ENCODE data around the gene NEO1.

NEO1 gene

GRCh38 chr15:73352082-73352481, 299.8 kb downstream of the NEO1 start:
- TF ChIP-seq REST (IDR thresholded peaks at IDR 0.05; ENCODE audit: insufficient read depth in 1 of 2, low read depth in 2 of 2, low read length in 2 of 2): no peak
- TF ChIP-seq FOXP2 (optimal IDR thresholded peaks at IDR 0.05; ENCODE audit: borderline replicate concordance, extremely low read depth, extremely low read length, insufficient read depth): no peak
- TF ChIP-seq POLR2AphosphoS5 (IDR thresholded peaks at IDR 0.05; ENCODE audit: low read depth, low read length): no peak
- no peak for TF ChIP-seq TAF1 (IDR thresholded peaks at IDR 0.05; ENCODE audit: borderline replicate concordance, insufficient read depth, low read length)
- no peak for TF ChIP-seq SIN3A (IDR thresholded peaks at IDR 0.05; ENCODE audit: borderline replicate concordance, insufficient read depth, low read length)

- TF ChIP-seq REST (IDR thresholded peaks at IDR 0.05; ENCODE audit: insufficient read depth in 1 of 2, low read depth in 2 of 2, low read length in 2 of 2): no peak
- TF ChIP-seq POLR2AphosphoS5 (IDR thresholded peaks at IDR 0.05; ENCODE audit: low read depth, low read length): no peak
- no peak for TF ChIP-seq TAF1 (IDR thresholded peaks at IDR 0.05; ENCODE audit: borderline replicate concordance, insufficient read depth, low read length)
Measured at GRCh38 chr15:73353734-73354133, 301.5 kb downstream of the NEO1 start.

GRCh38 chr15:73354241-73354640, 302.0 kb downstream of the NEO1 start:
- TF ChIP-seq FOXP2 (optimal IDR thresholded peaks at IDR 0.05; ENCODE audit: borderline replicate concordance, extremely low read depth, extremely low read length, insufficient read depth): no peak
- TF ChIP-seq TAF1 (IDR thresholded peaks at IDR 0.05; ENCODE audit: borderline replicate concordance, insufficient read depth, low read length): no peak
- no peak for TF ChIP-seq POLR2AphosphoS5 (IDR thresholded peaks at IDR 0.05; ENCODE audit: low read depth, low read length)
- TF ChIP-seq REST (IDR thresholded peaks at IDR 0.05; ENCODE audit: insufficient read depth in 1 of 2, low read depth in 2 of 2, low read length in 2 of 2): no peak
- TF ChIP-seq SIN3A (IDR thresholded peaks at IDR 0.05; ENCODE audit: borderline replicate concordance, insufficient read depth, low read length): no peak

All from PFSK-1 (cell line).